Thoracic aorta (tissue), 2 donors: ENCODE data around the gene TRRAP. TPM values are rescaled to one million over a fixed set of nuclear protein-coding genes. Genes with fewer than 3 reads are reported as not detected.

Experiments
- ATAC-seq: fragments of 150-250 bp; one replicate; pipeline ENCODE4 v1.8.0; 2017; ENCODE audit warnings: low read depth; ENCODE audit not compliant: insufficient number of reproducible peaks, low FRiP score
- DNase-seq: peaks from one replicate; pipeline ENCODE4 v3.0.0-alpha.2; 2020; ENCODE audit warnings: low spot score
- H3K27ac ChIP-seq, 2 donors: fragments of 200-600 bp; sonication (generic); 1 replicate in 1 of 2; 2 replicates in 1 of 2; pipeline ENCODE4 v1.5.1; 2016; ENCODE audit warnings: mild to moderate bottlenecking in 2 of 2, moderate library complexity in 2 of 2
- H3K27me3 ChIP-seq: fragments of 200-600 bp; sonication (generic); replicated peaks from 2 replicates; pipeline ENCODE4 v1.6.0; 2016; ENCODE audit warnings: mild to moderate bottlenecking; ENCODE audit not compliant: insufficient read depth
- H3K36me3 ChIP-seq: fragments of 200-600 bp; sonication (generic); one replicate; pipeline ENCODE4 v1.5.1; 2016
- H3K4me1 ChIP-seq, 2 donors: fragments of 200-600 bp; sonication (generic); 1 replicate in 1 of 2; 2 replicates in 1 of 2; pipeline versions ENCODE4 v1.5.1 to v1.6.0; 2016; ENCODE audit warnings: low read depth in 2 of 2, mild to moderate bottlenecking in 1 of 2; ENCODE audit not compliant: control insufficient read depth in 1 of 2
- H3K4me3 ChIP-seq: fragments of 200-600 bp; sonication (generic); 2 replicates; pipeline ENCODE4 v1.5.1; 2016; ENCODE audit warnings: mild to moderate bottlenecking
- H3K9me3 ChIP-seq: fragments of 200-600 bp; sonication (generic); 2 replicates; pipeline ENCODE4 v1.5.1; 2016
- total RNA-seq, 2 donors: library from RNA; depleted of rRNA; stranded (reverse); fragments of >200 nt; gene quantifications; one replicate each; pipeline versions ENCODE4 v1.1.0 to v1.2.3, GENCODE V29; 2016
- TF ChIP-seq, protein P1 (sequence below): fragments of 200-600 bp; sonication (generic); IDR thresholded peaks from one replicate; pipeline ENCODE4 v1.5.1; 2019; ENCODE audit warnings: antibody characterized with exemption

TRRAP gene
- total RNA-seq, 2 donors from 2014 or later, result 44.8 to 49.5 TPM

DNA sequence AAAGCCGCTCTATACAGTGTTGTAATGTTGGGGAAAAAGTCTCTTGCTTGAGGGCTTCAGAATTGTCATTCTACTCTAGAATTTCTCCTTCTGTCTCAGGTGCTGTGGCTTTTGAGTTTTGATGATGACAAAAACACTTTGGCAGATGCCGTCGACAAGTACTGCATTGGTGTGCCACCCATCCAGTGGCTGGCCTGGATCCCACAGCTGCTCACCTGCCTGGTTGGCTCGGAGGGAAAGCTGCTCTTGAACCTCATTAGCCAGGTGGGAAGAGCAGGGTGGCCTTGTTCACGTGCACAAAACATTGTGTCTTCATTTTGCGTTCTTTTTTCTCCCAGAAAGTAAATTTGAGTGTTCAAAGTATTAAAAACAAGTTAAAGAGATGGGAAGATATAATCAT is 112.0 kb downstream of the TRRAP start:
- no peak for ATAC-seq
- DNase-seq, result no peak
- H3K36me3 ChIP-seq, result peaks cover 80% of the 10 kb centered on the region

DNA sequence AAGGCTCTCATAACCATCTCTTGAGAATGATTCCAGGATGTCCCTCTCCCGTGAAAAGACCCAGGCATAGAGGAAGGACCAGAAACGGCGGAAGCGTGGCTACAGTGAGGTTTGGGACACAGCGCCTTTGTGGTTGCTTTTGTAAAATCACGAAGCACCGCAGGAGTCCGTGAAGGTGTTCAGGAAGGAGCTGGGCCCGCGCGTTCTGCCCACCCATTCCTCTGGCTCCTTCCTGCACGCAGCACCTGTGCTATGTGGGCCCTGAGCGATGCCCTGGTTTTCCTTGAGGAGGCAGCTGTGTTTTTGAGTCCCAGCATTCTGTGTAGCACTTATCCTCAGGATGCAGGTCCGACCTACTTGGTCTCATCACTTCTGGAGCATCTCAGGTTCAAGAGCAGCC is 112.8 kb downstream of the TRRAP start:
- DNase-seq, result no peak
- no peak for ATAC-seq
- Histone ChIP-seq H3K9me3 (no peaks in the 10 kb centered on the region), H3K4me3 (no peak overlapping the region), H3K36me3 (peaks cover 79% of the 10 kb centered on the region), H3K27ac (no peak overlapping the region), H3K27me3 (no peaks in the 10 kb centered on the region), H3K4me1 (no peaks in the 10 kb centered on the region)
- TF ChIP-seq, protein P1, sequence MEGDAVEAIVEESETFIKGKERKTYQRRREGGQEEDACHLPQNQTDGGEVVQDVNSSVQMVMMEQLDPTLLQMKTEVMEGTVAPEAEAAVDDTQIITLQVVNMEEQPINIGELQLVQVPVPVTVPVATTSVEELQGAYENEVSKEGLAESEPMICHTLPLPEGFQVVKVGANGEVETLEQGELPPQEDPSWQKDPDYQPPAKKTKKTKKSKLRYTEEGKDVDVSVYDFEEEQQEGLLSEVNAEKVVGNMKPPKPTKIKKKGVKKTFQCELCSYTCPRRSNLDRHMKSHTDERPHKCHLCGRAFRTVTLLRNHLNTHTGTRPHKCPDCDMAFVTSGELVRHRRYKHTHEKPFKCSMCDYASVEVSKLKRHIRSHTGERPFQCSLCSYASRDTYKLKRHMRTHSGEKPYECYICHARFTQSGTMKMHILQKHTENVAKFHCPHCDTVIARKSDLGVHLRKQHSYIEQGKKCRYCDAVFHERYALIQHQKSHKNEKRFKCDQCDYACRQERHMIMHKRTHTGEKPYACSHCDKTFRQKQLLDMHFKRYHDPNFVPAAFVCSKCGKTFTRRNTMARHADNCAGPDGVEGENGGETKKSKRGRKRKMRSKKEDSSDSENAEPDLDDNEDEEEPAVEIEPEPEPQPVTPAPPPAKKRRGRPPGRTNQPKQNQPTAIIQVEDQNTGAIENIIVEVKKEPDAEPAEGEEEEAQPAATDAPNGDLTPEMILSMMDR, result no peak

More for the DNA sequence above, 112.0 kb downstream of the TRRAP start:
- H3K27ac ChIP-seq, result no peak overlapping the region
- H3K4me1 ChIP-seq, result no peaks in the 10 kb centered on the region
- no peaks in the 10 kb centered on the region for H3K9me3 ChIP-seq
- no peak overlapping the region for H3K4me3 ChIP-seq
- TF ChIP-seq, protein P1, result no peak
- H3K27me3 ChIP-seq, result no peaks in the 10 kb centered on the region

DNA sequence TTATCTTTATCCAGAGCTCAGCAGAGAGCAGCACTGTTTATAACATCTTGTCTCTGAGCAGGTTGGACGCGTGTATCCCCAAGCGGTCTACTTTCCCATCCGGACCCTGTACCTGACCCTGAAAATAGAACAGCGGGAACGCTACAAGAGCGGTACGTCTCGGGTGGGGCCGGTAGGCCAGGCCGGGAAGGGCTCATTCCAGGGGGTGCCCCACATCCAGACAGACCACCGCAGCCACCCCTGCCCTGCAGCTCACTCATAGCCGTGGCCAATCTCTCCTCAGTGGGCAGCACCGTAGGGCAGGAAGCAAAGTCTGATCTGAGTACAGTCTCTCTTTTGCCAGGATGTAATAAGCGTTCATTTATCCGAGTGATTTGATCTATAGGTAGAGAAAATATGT is 113.7 kb downstream of the TRRAP start:
- DNase-seq (no peak), ATAC-seq (no peak)
- Histone ChIP-seq H3K36me3 (peaks cover 77% of the 10 kb centered on the region), H3K4me3 (no peak overlapping the region), H3K4me1 (no peaks in the 10 kb centered on the region), H3K9me3 (no peaks in the 10 kb centered on the region), H3K27me3 (no peaks in the 10 kb centered on the region), H3K27ac (no peak overlapping the region)
- TF ChIP-seq, protein P1, result no peak

DNA sequence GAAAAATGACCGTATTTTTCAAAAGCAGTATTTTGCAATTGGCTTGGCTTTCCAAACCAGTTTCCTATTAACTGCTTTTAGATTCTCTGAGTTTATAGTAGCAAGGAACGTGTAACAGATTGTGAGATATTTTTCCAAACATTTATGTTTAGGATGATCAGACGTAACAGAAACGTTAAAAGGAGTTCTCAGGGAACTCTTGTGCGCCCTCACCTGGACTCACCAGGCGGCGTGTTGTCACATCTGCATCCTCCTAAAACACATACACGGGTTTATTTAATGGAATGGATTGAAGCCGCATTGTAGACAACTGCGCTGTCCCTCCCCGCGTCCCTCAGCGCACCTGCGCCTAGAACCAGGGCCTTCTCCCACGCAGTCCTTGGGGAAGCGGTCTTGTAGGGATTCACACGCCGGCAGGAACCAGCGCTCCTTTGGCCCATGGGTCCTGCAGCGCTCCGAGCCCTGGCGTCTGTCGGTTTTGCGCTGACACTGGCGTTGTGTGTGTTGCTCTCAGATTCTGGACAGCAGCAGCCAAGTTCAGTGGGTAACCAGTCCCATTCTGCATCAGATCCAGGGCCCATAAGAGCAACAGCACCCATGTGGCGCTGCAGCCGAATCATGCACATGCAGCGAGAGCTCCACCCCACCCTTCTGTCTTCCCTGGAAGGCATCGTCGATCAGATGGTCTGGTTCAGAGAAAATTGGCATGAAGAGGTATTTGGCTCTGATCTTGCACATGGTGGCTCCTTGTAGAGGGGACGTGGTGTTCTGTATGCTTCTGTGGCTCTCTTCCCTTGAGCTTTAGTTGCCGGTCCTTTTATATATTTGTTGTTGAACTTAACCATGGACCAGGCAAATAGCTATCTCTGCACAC is 114.9 kb downstream of the TRRAP start:
- Histone ChIP-seq H3K27ac (no peak overlapping the region), H3K9me3 (no peaks in the 10 kb centered on the region), H3K27me3 (no peaks in the 10 kb centered on the region), H3K4me1 (no peaks in the 10 kb centered on the region), H3K36me3 (peaks cover 72% of the 10 kb centered on the region), H3K4me3 (no peak overlapping the region)
- DNase-seq (no peak), ATAC-seq (no peak)
- TF ChIP-seq, protein P1, result no peak

DNA sequence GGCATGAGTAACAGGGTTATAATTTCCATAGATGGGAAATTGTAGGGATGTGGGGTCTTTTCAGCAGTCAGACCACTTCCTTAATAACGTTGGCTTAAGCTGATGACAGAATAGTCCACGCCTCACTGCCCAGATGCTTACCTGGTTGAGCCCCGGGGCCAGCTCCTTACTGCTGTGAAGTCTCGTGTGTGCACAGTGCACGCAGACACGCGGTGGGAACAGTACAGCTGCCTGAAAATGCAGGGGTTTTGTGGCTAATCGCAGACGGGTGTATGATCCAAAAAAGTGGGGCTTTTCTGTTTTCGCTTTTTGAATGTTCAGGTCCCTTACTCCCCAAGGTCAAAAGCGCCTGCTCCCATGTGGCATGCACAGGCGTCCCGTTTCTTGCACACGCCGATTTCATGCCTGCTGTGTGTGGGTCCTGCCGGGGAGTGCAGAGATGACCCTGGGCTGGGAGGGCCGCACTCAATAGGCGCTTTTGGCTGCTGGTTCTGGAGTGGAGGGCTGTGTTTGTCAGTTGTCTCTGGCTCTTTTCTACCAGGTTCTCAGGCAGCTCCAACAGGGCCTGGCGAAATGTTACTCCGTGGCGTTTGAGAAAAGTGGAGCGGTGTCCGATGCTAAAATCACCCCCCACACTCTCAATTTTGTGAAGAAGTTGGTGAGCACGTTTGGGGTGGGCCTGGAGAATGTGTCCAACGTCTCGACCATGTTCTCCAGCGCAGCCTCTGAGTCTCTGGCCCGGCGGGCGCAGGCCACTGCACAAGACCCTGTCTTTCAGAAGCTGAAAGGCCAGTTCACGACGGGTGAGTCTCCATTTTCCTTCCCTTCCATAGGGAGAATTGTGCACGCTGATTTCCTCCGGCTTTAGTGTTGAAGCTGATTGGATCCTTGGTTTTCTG is 116.0 kb downstream of the TRRAP start:
- Histone ChIP-seq H3K9me3 (no peaks in the 10 kb centered on the region), H3K27ac (no peak overlapping the region), H3K36me3 (peaks cover 70% of the 10 kb centered on the region), H3K4me1 (no peaks in the 10 kb centered on the region), H3K4me3 (no peak overlapping the region), H3K27me3 (no peaks in the 10 kb centered on the region)
- TF ChIP-seq, protein P1, result no peak
- DNase-seq, result no peak
- no peak for ATAC-seq
